ENCODE results near the gene ST8SIA1.

Gene ST8SIA1

DNA sequence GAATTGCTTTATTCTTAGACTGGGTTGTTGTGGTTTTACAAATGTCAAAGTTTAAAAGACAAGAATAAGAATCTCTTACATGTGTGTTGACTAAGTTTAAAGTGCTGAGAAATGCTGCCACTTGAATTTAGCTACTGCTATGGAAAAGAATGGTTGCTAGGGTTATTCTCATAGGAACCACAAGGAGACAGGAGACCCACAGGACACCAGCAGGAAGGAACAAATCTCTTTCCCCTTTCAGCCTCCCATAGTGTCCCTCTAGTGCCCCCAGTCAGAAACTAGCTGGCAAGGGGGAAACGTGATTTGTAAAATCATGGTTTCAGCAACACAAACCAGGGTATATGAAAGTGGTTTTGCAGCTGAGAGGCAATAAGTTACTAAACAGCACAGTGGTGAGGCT is 102.7 kb downstream of the ST8SIA1 start:
- no peak for DNase-seq

DNA sequence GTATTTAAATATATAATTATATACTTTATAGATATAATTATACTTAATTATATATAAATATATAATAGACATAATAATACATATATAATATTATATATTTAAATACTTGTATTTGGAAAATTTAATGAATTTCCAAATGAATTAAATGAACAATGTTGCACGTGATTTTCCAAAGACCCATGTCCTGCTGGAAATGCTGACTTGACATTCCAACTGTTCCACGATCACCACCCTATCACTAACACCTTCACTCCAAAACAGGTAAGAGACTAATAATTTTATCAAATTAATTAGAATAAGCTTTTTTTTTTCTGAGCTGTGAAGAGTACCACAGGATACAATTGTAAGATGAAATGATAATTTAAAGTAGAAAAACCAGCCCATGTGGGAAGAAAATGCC is 103.4 kb downstream of the ST8SIA1 start:
- no peak for DNase-seq

DNA sequence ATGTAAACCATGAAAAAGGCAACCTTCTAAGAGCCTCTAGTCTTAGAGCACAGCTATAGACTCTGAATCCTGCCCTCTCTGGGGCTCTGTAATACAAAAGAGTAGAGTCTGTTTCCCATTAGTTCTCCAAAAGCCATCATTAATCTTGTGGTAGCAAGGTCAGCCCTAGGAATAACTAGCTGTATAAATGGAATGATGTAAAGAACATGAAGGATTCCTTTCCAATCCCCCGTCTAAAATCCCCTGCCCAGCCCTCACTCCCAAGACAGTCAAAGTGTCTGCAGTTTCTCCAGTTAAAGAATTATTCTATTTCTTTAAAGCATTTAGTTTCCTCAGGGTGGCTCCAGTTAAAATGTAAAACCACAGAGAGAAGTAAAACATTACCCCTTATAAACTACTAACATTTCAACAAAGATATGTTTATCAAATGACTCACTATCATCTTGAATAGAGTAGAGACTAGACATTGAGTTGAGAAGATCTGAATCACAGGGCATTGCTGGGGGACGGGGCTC is 104.2 kb downstream of the ST8SIA1 start:
- no peak for DNase-seq

DNA sequence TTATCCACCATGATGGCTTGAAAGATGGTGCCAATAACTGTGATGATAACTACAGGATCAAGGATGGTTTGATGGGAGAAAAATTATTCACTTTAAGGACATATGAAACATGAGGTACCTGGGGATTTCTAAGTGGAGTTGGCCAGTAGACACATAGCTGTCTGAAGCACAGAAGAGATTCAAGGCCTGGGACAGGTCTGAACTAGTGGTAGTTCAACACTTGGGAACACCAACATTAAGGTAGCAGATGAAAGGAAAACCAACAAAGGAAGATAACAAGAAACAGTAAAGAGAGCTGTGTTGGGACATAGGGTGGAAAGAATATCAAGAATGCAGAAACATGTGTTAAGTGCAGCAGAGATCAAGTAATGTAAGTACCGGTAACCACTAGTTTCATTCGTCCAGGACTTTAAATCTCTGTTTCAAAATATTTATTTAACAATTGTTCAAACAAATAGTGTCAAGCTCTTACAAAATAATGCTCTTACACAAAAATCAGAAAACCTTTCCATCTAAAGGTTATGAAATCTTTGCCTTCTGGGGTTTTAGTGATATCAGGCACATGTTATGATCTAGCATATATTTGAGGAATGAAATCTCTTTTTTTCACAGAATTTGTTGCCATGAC is 104.7 kb downstream of the ST8SIA1 start:
- DNase-seq, result no peak

- DNase-seq, result no peak
Observed at GRCh38 chr12:22228022-22228875, 106.3 kb downstream of the ST8SIA1 start.

GRCh38 chr12:22223356-22223755 is 111.2 kb downstream of the ST8SIA1 start:
- no peak for DNase-seq

- no peak for DNase-seq
Observed at GRCh38 chr12:22217556-22217955, 117.0 kb downstream of the ST8SIA1 start.

DNA sequence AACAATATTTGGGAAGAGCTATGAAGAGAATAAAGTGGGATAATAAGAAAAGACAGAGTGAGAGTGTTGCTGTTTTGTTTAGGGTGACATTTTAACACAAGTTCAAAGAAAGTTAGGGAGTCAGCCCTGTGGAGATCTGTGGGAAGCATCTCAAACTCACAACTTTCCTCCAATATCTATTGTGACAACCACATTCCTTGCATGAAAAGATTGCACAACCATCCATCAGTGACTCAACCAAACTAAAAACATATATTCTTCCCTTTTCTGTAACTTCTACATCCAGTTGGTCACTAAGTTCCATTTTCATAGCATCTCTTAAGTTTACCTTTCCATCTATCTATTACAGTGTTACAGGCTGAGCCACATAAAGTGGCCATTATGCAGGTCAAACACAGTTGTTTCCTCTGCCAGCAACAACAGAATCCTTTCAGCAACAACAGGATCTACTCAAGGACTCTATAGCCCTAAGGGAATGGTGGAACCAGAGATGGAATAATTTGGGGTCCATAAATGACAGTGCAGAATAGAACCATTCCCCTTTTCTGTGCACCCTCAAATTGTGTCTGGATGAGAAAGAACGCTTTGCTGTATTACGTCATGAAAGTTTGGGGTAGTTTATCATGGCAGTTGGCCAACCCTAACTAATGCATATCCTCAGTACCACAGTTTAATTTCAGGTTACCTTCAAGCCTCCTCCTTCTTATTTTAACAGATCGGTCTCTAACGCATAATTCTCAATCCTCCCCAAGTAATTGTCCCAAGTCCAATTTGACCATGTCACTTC is 118.8 kb downstream of the ST8SIA1 start:
- DNase-seq, result no peak

GRCh38 chr12:22211128-22211527 is 123.4 kb downstream of the ST8SIA1 start:
- DNase-seq, result no peak

DNA sequence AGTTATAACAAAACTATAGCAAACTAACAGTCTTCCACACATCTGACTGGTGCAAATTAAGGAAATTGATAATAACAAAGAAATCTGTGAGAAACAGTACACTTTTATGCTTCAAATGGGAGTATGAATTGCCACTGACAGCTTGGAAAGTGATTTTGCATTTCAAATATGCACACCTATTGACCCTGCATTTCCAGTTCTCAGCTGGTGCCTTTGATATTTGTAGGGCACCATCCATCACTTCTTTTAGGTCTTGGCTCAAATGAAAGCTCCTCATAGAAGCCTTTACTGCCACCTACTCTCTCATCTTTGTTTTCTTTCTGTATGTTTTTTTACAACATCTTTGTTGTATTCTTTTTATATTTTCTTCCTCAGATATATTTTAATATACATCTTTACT is 125.1 kb downstream of the ST8SIA1 start:
- no peak for DNase-seq

DNA sequence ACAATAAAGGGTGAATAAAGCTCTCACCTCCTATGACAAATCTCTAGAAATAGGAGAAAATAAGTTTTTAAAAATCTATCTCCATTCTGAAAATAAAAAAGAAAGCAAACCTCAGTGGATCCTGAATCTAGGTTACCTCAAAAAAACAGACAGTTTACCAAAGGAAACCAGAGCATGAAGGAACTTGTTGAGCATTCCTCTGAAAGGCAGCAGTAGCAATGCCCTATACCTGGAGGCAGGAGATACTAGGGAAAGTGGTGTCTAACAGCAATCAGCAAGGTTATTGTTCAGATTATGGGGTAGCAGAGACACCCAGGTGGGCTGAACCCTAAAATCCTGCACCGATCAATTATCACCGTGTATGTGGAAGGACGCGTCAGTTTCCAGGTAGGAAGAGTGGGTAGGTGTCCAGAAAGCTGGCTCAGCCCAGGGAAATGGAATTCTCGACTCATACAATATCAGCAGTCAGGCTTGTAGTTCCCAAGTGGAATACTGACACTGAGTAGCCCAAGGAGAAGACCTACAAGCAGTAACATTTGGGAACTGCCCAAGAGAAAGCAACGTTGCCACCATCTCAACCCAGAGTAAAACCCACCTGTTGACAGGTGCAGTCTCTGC is 128.3 kb downstream of the ST8SIA1 start:
- no peak for DNase-seq

DNA sequence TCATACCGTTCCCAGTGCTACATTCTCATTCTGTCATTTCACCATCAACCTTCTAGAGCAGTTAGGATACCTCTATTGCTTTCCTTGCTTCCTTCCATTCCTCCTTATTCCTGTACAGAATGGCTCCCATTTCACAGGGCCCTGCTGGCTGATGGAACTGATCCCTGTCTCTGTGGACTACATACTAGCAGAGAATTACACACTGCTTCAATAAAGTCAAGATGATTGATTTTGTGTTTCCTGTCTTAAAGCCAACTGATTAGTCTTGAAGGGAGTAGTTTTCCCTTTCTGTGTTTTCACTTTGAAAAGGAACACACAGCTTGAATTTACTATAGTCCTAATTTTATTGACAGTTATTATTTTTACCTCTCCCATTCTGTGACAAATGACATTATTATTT is 130.1 kb downstream of the ST8SIA1 start:
- DNase-seq, result no peak

DNA sequence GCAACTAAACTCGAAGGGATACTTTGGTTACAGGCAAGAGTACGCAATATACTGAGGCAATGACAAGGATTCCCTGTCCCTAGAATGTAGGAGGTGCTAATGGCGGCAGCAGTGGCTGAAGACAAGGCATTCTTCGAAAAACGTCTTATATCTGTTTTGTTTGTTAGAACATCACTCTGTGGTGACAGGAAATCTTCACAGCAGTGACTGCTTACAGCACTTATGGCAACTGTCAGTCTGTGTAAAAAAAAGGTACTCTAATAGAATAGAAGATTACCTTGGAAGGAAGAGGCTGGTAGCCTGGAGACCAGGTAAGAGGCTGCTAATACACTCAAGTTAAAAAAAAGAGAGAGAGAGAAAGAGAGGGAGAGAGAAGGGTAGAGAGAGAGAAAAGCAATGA is 131.7 kb downstream of the ST8SIA1 start:
- DNase-seq, result no peak

GRCh38 chr12:22201101-22201500 is 133.4 kb downstream of the ST8SIA1 start:
- DNase-seq, result no peak

- no peak for DNase-seq
Observed at GRCh38 chr12:22196236-22196635, 138.3 kb downstream of the ST8SIA1 start.

DNA sequence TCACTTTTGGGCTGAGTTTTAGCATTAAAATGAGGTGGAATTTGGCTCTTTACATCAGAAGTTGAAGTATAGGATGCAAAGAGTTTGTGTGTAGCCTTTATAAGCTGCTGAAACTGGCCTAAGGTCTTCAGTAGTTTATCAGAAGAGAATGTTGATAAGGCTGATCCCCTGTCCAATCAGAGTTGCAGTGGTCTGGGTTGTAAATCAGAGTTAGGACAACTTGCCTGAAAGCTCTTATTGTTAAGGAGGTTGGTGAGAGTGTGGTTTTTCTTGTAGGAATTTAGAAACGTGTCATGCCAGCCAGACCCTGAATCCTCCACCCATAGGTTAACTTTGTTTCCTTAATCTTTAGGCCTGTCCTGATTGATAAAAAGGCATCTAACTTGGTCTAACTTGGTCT is 143.5 kb downstream of the ST8SIA1 start:
- DNase-seq, result no peak

DNA sequence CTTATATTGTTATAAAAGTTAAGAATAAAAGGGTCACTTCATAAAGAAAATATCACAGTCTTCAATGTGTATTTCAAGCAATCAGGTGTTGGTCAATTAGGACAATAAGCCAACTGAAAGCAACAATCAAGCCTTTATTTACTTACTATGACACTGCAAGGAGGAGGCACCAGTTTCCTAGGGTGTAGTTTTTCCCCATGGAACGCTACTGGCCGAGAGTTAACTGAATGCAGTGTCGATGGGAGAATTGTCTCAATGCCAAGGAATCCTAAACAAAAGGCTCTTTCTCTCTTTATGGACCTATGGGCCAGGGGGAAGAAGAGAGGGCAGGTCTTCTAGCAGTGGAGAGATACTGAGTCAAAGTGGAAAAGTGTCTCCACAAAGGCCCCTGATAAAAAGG is 146.1 kb downstream of the ST8SIA1 start:
- no peak for DNase-seq

DNA sequence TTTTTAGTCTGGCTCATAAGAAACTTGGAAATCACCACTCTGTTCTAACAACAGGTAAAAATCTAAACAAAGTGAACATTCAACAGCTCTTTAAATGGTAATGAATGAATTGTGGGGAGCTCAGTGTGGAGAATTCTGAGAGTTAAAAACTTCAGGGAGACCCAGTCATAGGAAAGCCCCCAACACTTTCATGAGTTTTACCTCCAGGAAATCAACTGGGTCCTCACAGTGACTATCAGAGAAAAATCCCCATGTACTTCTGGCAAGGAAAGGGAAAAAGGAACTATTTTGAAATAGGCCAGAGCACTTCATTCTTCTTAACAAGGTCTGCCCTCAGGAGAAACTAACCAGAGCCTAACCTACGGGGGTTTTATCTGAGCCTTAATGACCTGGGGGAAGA is 153.8 kb downstream of the ST8SIA1 start:
- DNase-seq, result no peak

DNA sequence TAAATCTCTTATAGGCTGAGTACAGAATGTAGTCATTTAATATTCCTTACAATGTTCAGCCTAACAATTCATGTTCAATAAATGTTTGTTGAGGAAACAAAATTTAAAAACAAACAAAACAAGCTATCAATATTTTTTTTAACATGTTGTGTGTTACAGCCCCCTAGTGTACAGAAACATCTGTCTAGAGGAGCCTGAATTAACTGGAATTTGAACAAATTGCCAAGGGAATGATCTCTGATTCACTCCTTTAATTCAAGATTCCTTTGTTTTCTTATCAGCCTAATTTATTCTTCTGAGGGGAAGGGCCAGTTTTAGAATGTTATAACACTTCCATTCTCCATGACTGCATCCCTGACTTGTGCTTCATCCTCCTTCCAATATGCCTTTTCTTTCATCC is 161.3 kb downstream of the ST8SIA1 start:
- no peak for DNase-seq

- DNase-seq, result no peak
Observed at GRCh38 chr12:22172501-22172900, 162.0 kb downstream of the ST8SIA1 start.

DNA sequence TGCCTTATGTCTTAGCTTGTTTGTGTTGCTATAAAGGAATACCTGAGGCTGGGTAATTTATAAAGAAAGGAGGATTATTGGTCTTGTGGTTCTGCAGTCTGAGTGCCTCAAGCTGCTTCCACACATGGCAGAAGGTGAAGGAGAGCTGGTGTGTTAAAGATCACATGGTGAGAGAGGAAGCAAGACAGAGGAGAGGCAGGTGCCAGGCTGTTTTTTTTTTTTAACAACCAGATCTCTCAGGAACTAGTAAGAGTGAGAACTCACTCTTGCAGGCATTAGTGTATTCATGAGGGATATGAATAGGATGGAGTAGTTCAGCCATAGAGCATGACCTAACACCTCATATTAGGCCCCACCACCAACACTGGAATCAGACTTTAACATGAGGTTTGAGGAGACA is 165.1 kb downstream of the ST8SIA1 start:
- no peak for DNase-seq

DNA sequence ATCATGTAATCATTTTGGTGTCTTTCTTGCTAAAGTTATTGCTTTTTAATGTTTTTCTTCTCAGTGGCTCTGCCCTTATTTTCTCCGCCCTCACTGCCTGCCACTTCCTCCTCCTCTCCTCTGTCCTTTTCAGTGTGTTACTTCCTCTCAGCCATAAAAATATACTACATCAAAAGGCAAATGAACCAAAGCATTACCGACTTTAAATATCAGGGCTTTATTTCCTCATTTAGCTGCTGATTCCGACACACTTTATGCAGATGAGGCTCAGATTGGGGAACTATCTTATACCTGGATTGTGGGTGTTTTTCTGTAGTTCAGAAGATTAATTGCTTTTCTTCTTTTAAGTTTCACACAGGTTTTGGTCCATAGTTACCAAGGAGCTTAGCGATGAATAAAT is 170.4 kb downstream of the ST8SIA1 start:
- DNase-seq, result no peak

GRCh38 chr12:22163594-22163993 is 170.9 kb downstream of the ST8SIA1 start:
- DNase-seq, result no peak
